Measurements from ENCODE around the gene SLC35C1. TPM values are rescaled to one million over a fixed set of nuclear protein-coding genes. Genes with fewer than 3 reads are reported as not detected.
"Not testable (repeated sequence)": the region's sequence is repeated elsewhere in the genome, so short reads cannot be mapped to it uniquely, and the experiment has no call there.

SLC35C1 gene
- total and polyA plus RNA-seq, 2 donors (not counting 3 experiments of a cell fraction or from before 2014, with no cell fraction given): 8.5 to 19.8 TPM

GRCh38 chr11:45820211-45820857 is 15.4 kb downstream of the SLC35C1 start:
- dilution Hi-C loops (cut with MboI; ENCODE audit: extremely low pct_ligation_motif_present, low sequenced_read_pairs): no loop called here
- Histone ChIP-seq H3K9me3 (replicated peaks; ENCODE audit: control insufficient read depth, insufficient read depth, low read length) (no peaks in the 10 kb centered on the region), H3K4me3 (replicated peaks in 1 of 3; ENCODE audit: insufficient read depth in 1 of 3, low read depth in 1 of 3, low read length in 3 of 3) (no peak overlapping the region), H4K20me1 (replicated peaks; ENCODE audit: control insufficient read depth, extremely low read depth, insufficient read depth, low read length) (no peaks in the 10 kb centered on the region), H3K27ac (ENCODE audit: insufficient read depth, low read depth, low read length) (no peak overlapping the region), H3K27me3 (ENCODE audit: control insufficient read depth in 2 of 2, insufficient read depth in 2 of 2, low read length in 2 of 2) (peaks cover 3 to 8% of the 10 kb centered on the region in 2 experiments), H3K36me3 (ENCODE audit: control insufficient read depth in 2 of 2, extremely low read depth in 1 of 2, insufficient read depth in 2 of 2, low read length in 2 of 2) (no peaks in the 10 kb centered on the region), H3K4me2 (ENCODE audit: insufficient read depth, low read length) (no peak overlapping the region), H3K4me1 (ENCODE audit: control insufficient read depth, extremely low read depth, insufficient read depth, low read length) (no peaks in the 10 kb centered on the region), H3K9me1 (replicated peaks; ENCODE audit: control insufficient read depth, extremely low read depth, insufficient read depth, low read length) (no peaks in the 10 kb centered on the region), H3K79me2 (ENCODE audit: control insufficient read depth, insufficient read depth, low read length) (no peaks in the 10 kb centered on the region), H2AFZ (ENCODE audit: low read depth, low read length) (no peak overlapping the region), H3K9ac (replicated peaks; ENCODE audit: extremely low read depth, insufficient read depth, low read length) (no peak overlapping the region)
- POLR2A ChIA-PET: no interaction called here
- intact Hi-C loops (cut with micrococcal nuclease): no loop called here
- no TSS peak for BruUV-seq (replicated peaks)
- CTCF ChIA-PET: interaction anchor here (1.9 kb wide), 1 partner anchor 9 kb away, joined by 4 read pairs; no protein-coding TSS in a partner anchor
- TF ChIP-seq CTCF (IDR thresholded peaks at IDR 0.05; ENCODE audit: extremely low read depth in 1 of 2, insufficient read depth in 1 of 2, low read depth in 1 of 2, low read length in 2 of 2): no peak
- TF ChIP-seq FOS (IDR thresholded peaks at IDR 0.05; ENCODE audit: borderline replicate concordance, insufficient read depth, low read length): no peak
- no peak for TF ChIP-seq POLR2A (IDR thresholded peaks at IDR 0.05; ENCODE audit: low read depth, low read length)
- no peak for TF ChIP-seq POLR2AphosphoS5 (IDR thresholded peaks at IDR 0.05; ENCODE audit: insufficient read depth, low read depth, low read length)
- TF ChIP-seq JUN (IDR thresholded peaks at IDR 0.05; ENCODE audit: borderline replicate concordance, insufficient read depth, insufficient read length, low read depth): no peak
- no peak for TF ChIP-seq GATA2 (IDR thresholded peaks at IDR 0.05; ENCODE audit: insufficient read depth, insufficient read length, low read depth, low read length)
- TF ChIP-seq MYC (IDR thresholded peaks at IDR 0.05; ENCODE audit: low read depth, low read length): no peak
- no peak for TF ChIP-seq MAX (IDR thresholded peaks at IDR 0.05; ENCODE audit: insufficient read depth, insufficient read length)
- TF ChIP-seq EZH2 (IDR thresholded peaks at IDR 0.05; ENCODE audit: borderline replicate concordance, low read depth, low read length, severe bottlenecking): no peak
- DNase-seq (ENCODE audit: low read depth, low spot score) (no peak), FAIRE-seq (no peak)

- H3K79me2 ChIP-seq (ENCODE audit: control insufficient read depth, insufficient read depth, low read length); POLR2A ChIA-PET; H3K9me1 ChIP-seq (replicated peaks; ENCODE audit: control insufficient read depth, extremely low read depth, insufficient read depth, low read length); H4K20me1 ChIP-seq (replicated peaks; ENCODE audit: control insufficient read depth, extremely low read depth, insufficient read depth, low read length); BruUV-seq (replicated peaks); H3K4me3 ChIP-seq (replicated peaks in 1 of 3; ENCODE audit: insufficient read depth in 1 of 3, low read depth in 1 of 3, low read length in 3 of 3); H2AFZ ChIP-seq (ENCODE audit: low read depth, low read length); H3K4me2 ChIP-seq (ENCODE audit: insufficient read depth, low read length); intact Hi-C loops (cut with micrococcal nuclease); dilution Hi-C loops (cut with MboI; ENCODE audit: extremely low pct_ligation_motif_present, low sequenced_read_pairs); H3K27ac ChIP-seq (ENCODE audit: insufficient read depth, low read depth, low read length); DNase-seq (ENCODE audit: low read depth, low spot score); H3K36me3 ChIP-seq (ENCODE audit: control insufficient read depth in 2 of 2, extremely low read depth in 1 of 2, insufficient read depth in 2 of 2, low read length in 2 of 2); H3K4me1 ChIP-seq (ENCODE audit: control insufficient read depth, extremely low read depth, insufficient read depth, low read length); H3K9ac ChIP-seq (replicated peaks; ENCODE audit: extremely low read depth, insufficient read depth, low read length); H3K9me3 ChIP-seq (replicated peaks; ENCODE audit: control insufficient read depth, insufficient read depth, low read length): not testable (repeated sequence)
- FAIRE-seq: peak; percentile 100
- peaks cover 28 to 35% of the 10 kb centered on the region in 2 experiments for H3K27me3 ChIP-seq (ENCODE audit: control insufficient read depth in 2 of 2, insufficient read depth in 2 of 2, low read length in 2 of 2)
- CTCF ChIA-PET: interaction anchor here (1.0 kb wide), 1 partner anchor 21 kb away, joined by 3 read pairs; the partner anchor contains the start of gene CRY2
Measured at GRCh38 chr11:45826492-45826891, 21.5 kb downstream of the SLC35C1 start.
